AG04449 (cell line): ENCODE measurements around the gene RRAD.

ENCODE experiments used
- CTCF ChIA-PET: fragments of 350-600 bp; formaldehyde crosslinking; extraction: SDS; loops from one replicate; lab custom pipeline; 2021; ENCODE audit warnings: antibody characterized with exemption; lab: Yijun Ruan, JAX
- POLR2A ChIA-PET: fragments of 400-600, 350-600 bp; formaldehyde crosslinking; extraction: SDS; loops from one replicate; lab custom pipeline; 2020; ENCODE audit warnings: antibody characterized with exemption, inconsistent platforms; lab: Yijun Ruan, JAX
- DNase-seq: peaks from one replicate; pipeline ENCODE4 v3.0.0-alpha.2; 2010; ENCODE audit warnings: low read depth, low spot score
- H3K4me3 ChIP-seq: 2 replicates; pipeline ENCODE4 v1.5.1; 2011; ENCODE audit warnings: low read depth, mild to moderate bottlenecking, control low read depth, low read length
- TF ChIP-seq, protein P1 (sequence below): IDR thresholded peaks from one replicate; pipeline ENCODE4 v1.5.1; 2011; ENCODE audit warnings: mild to moderate bottlenecking, moderate library complexity, low read length, control low read depth, inconsistent platforms; ENCODE audit not compliant: insufficient read depth; ENCODE audit errors: missing control alignments

RRAD gene

DNA sequence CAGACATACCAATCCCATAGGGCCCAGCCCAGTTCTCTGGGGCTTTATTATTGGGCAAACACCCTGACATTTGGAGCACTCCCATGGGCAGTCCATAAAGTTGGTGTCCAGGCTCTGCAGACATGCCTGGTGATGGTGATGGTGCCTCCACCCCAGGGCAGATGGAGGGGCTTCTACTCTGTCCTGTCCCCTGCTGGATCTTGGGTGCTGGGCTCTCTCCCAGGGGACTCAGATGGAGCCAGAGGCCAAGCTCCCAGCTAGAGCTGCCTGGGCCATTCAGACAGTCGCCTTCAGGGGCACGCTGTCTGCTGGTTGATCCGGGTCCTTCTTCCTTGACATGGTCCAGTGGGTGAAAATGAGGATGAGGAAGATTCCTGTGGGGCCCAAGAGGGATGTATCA, 17.2 kb downstream of the RRAD start:
- no peak for DNase-seq
- TF ChIP-seq, protein P1, sequence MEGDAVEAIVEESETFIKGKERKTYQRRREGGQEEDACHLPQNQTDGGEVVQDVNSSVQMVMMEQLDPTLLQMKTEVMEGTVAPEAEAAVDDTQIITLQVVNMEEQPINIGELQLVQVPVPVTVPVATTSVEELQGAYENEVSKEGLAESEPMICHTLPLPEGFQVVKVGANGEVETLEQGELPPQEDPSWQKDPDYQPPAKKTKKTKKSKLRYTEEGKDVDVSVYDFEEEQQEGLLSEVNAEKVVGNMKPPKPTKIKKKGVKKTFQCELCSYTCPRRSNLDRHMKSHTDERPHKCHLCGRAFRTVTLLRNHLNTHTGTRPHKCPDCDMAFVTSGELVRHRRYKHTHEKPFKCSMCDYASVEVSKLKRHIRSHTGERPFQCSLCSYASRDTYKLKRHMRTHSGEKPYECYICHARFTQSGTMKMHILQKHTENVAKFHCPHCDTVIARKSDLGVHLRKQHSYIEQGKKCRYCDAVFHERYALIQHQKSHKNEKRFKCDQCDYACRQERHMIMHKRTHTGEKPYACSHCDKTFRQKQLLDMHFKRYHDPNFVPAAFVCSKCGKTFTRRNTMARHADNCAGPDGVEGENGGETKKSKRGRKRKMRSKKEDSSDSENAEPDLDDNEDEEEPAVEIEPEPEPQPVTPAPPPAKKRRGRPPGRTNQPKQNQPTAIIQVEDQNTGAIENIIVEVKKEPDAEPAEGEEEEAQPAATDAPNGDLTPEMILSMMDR, result no peak
- CTCF ChIA-PET, result interaction anchor here (7.9 to 24.6 kb wide), 2 partner anchors 11 to 14 kb away, joined by 66 to 350 read pairs; partner anchors contain the start of genes CDH16 and RRAD
- POLR2A ChIA-PET, result no interaction called here
- H3K4me3 ChIP-seq, result no peak overlapping the region

DNA sequence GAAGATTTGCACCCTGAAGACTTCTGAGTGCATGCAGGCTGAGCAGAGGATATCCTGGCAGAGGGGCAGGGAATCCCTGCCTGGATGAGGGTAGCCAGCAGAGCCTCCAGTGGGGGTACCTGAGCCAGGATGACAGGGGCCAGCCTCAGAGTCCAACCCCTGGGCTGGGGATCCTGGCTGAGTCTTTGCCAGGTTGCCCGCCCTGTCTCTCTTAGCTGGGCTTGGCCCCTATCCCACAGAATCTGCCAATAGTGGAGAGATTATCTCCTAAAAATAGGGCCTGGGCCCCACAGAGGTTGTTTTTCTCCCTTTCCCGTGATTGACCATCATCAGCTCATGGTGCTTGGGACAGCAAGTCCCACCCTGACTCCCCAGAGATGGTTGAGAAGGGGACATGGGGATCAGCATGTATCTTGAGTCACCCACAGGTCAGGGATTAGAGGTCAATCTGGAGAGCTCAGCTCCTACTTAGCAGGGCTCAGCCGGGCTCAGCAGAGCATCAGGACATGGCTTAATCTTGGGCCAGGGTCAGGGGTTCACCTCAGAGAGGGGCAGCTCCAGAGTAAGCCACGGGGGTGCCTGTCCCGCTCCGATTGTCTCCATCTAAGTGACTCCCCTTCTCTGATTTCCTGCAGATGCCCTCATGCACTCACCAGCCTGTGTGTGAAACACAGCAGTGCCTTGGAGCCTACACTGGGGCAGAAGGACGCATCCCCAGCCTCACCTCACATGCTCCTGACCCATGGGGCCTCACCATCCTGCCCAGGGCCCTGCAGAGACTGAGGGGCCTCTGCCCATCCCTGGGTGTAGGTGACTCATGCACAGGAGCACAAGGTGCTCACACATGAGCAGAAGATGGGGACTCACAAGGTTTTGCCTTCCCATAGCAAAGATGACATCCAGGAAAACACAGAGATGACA, 18.2 kb downstream of the RRAD start:
- ChIA-PET CTCF (interaction anchor here (0.7 to 24.6 kb wide), 5 partner anchors 10 to 34 kb away, joined by 3 to 350 read pairs (median 5); partner anchors contain the start of genes CDH16 and RRAD), POLR2A (no interaction called here)
- TF ChIP-seq, protein P1, result no peak
- H3K4me3 ChIP-seq, result no peak overlapping the region
- DNase-seq, result no peak

DNA sequence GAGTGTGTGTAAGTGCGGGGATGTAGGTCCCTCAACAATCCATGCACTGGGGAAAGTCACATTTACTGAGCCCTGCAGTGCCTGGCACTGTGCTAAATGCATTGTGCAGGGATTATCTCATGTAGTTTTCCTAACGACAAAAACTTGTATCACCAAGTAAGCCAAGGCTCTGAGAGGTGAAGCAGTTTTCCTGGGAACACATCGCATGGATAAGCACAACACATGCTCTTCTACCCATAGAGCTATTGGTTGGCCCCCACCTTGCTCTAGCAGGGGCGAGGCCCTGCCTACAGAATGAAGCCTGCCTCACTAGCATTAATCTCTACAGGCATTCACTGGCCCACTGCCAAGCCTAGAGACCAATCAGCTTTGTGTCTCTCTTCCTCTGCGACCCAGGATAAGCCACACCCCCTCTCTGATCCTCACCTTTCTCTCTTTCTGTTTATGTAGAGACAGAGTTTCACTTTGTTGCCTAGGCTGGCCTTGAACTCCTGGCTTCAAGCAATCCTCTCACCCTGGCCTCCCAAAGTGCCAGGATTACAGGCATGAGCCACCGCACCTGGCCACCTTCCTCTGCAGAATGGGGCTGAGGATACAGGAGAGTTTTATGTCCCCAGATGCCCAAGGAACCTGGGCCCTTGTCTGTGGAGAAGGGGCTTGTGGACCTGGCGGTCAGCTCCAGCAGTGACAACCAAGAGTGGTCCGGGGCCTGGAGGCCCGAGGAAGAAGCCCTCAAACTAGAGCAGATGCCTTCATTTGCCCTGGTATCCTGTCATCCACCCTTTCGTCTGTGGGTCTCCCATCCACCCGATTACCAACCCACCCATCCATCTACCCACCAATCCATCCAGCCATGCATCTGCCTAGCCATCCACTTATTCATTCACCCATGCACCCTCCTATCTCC, 19.4 kb downstream of the RRAD start:
- CTCF ChIA-PET, result interaction anchor here (0.7 to 24.6 kb wide), 8 partner anchors 9 to 38 kb away, joined by 3 to 350 read pairs (median 4); partner anchors contain the start of genes CDH16 and RRAD
- DNase-seq, result no peak
- no peak overlapping the region for H3K4me3 ChIP-seq
- TF ChIP-seq, protein P1, result no peak
- POLR2A ChIA-PET, result no interaction called here

DNA sequence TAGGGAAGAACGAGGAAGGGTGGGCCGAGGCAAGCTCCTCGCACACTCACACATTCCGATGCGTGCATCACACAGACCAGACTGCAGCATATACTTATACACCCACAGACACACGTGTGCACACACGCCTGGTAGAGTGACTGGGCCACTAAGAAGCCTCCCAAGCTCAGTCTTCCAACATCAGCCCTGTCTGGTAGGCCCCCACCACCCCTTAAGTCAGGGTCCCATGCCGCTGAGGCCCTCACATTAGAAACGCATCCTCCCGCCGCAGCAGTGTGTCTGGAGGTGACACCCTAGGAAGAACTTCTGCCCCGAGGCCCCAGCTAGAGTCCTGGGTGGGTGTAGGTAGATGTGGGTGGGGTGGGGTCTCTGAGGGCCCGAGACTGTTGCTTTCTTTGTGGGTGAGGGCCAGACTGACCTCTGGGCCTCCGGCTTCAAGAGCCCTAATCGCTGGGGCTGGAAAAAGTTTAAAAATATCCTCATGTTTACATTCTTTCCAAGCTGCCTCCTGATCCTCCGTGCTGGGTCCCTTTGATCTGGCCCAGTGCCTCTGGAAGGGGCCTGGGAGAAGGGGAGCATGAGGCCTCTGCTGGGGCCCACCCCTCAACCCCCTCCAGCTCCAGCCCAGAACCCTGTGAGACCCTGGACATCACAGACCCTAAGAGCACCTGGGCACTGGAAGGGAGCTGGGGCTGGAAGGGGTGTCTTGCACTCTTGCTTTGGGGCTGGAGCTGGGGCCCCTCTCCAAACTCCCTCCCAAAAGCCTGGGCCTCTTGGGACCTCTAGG, 20.3 kb downstream of the RRAD start:
- no peak for DNase-seq
- CTCF ChIA-PET, result interaction anchor here (0.7 to 24.6 kb wide), 10 partner anchors 10 to 109 kb away, joined by 3 to 350 read pairs (median 3); partner anchors contain the start of genes CDH16, CES3 and RRAD
- POLR2A ChIA-PET, result no interaction called here
- no peak overlapping the region for H3K4me3 ChIP-seq
- TF ChIP-seq, protein P1, result no peak

DNA sequence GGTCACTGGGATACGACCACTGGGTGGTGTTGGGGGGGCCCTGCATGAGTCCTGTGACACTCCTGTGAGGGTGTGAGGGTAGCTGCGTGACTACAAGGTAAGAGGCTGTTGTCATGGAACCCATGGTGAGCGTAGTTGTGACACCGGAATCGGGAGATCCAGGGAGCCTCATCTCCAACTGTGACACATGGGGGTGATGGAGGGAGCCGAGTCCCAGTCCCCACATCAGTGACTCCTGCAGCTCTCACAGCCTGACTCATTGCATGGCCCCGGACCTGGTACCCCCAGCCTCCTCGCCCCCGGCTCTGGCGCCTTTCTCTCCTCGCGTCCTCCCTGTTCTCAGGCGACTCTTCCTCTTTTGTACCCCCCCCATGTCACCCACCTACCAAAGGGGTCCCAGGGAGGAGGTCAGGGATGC, 20.9 kb downstream of the RRAD start:
- POLR2A ChIA-PET, result no interaction called here
- no peak for DNase-seq
- H3K4me3 ChIP-seq, result no peak overlapping the region
- CTCF ChIA-PET, result interaction anchor here (0.7 to 24.6 kb wide), 8 partner anchors 9 to 254 kb away, joined by 3 to 350 read pairs (median 4); partner anchors contain the start of genes CDH16, CES3 and RRAD
- TF ChIP-seq, protein P1, result no peak
